ENCODE measurements around the gene QRSL1. TPM values are rescaled to one million over a fixed set of nuclear protein-coding genes. Genes with fewer than 3 reads are reported as not detected.

The QRSL1 gene
- total and polyA plus RNA-seq, 10 of the 15 experiments (the other 5 are each of a cell fraction or from before 2014, with no cell fraction given): 11.9 to 23.5 (median 15.5) TPM

GRCh38 chr6:106623039-106623438, 6.3 kb upstream of the QRSL1 start:
- WGBS (ENCODE audit: insufficient coverage, insufficient replicate concordance, low lambda C conversion rate, missing lambda C conversion rate): 5% methylated on average over 1 of the region's 1 CpG

More at GRCh38 chr6:106623039-106623438, 6.3 kb upstream of the QRSL1 start:
- RAD21 ChIA-PET (ENCODE audit: unreplicated experiment): no interaction called here
- intact Hi-C loops (cut with micrococcal nuclease; ENCODE audit: unreplicated experiment): no loop called here
- H3K9me3 ChIP-seq (replicated peaks; ENCODE audit: control insufficient read depth, insufficient read depth, low read length): no peaks in the 10 kb centered on the region
- BruUV-seq (replicated peaks): no TSS peak
- FAIRE-seq (no peak), ATAC-seq (no peak), DNase-seq (ENCODE audit: low read depth, low spot score) (no peak)
- H3K4me1 ChIP-seq (ENCODE audit: control insufficient read depth, insufficient read depth, low read length): peaks cover 12% of the 10 kb centered on the region; the same call in 1 of the 2 replicates
- in situ Hi-C loops (cut with MboI): no loop called here
- POLR2A ChIA-PET: no interaction called here
- no peaks in the 10 kb centered on the region for H3K27me3 ChIP-seq (replicated peaks in 1 of 2; ENCODE audit: control insufficient read depth in 2 of 2, insufficient read depth in 2 of 2, low read length in 1 of 2)
- SMC1A ChIA-PET (ENCODE audit: uncharacterized antibody, unreplicated experiment): interaction anchor here (1.0 kb wide), 1 partner anchor 10 kb away, joined by 3 read pairs; no protein-coding TSS in a partner anchor
- H3K27ac ChIP-seq (ENCODE audit: control insufficient read depth, insufficient read depth): no peak overlapping the region
- peaks cover 2% of the 10 kb centered on the region for H3K79me2 ChIP-seq (ENCODE audit: control insufficient read depth, insufficient read depth, low read length)
- H4K20me1 ChIP-seq (ENCODE audit: control insufficient read depth, insufficient read depth): no peaks in the 10 kb centered on the region
- TF ChIP-seq EZH2 (IDR thresholded peaks at IDR 0.05; ENCODE audit: borderline replicate concordance, control insufficient read depth, low read depth, low read length) (no peak), ZNF622 (IDR thresholded peaks at IDR 0.05) (no peak), PAX8 (IDR thresholded peaks at IDR 0.05) (no peak), SUPT20H (IDR thresholded peaks at IDR 0.05; ENCODE audit: borderline replicate concordance, control insufficient read depth, low read depth, low read length) (no peak), RB1 (IDR thresholded peaks at IDR 0.05; ENCODE audit: borderline replicate concordance) (no peak), FOS (IDR thresholded peaks at IDR 0.05; ENCODE audit: borderline replicate concordance, extremely low read depth, insufficient read length) (no peak)
- TF ChIP-seq, protein P1, sequence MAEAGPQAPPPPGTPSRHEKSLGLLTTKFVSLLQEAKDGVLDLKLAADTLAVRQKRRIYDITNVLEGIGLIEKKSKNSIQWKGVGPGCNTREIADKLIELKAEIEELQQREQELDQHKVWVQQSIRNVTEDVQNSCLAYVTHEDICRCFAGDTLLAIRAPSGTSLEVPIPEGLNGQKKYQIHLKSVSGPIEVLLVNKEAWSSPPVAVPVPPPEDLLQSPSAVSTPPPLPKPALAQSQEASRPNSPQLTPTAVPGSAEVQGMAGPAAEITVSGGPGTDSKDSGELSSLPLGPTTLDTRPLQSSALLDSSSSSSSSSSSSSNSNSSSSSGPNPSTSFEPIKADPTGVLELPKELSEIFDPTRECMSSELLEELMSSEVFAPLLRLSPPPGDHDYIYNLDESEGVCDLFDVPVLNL (IDR thresholded peaks at IDR 0.05; ENCODE audit: low read depth, low read length): no peak
- TF ChIP-seq, protein P2, sequence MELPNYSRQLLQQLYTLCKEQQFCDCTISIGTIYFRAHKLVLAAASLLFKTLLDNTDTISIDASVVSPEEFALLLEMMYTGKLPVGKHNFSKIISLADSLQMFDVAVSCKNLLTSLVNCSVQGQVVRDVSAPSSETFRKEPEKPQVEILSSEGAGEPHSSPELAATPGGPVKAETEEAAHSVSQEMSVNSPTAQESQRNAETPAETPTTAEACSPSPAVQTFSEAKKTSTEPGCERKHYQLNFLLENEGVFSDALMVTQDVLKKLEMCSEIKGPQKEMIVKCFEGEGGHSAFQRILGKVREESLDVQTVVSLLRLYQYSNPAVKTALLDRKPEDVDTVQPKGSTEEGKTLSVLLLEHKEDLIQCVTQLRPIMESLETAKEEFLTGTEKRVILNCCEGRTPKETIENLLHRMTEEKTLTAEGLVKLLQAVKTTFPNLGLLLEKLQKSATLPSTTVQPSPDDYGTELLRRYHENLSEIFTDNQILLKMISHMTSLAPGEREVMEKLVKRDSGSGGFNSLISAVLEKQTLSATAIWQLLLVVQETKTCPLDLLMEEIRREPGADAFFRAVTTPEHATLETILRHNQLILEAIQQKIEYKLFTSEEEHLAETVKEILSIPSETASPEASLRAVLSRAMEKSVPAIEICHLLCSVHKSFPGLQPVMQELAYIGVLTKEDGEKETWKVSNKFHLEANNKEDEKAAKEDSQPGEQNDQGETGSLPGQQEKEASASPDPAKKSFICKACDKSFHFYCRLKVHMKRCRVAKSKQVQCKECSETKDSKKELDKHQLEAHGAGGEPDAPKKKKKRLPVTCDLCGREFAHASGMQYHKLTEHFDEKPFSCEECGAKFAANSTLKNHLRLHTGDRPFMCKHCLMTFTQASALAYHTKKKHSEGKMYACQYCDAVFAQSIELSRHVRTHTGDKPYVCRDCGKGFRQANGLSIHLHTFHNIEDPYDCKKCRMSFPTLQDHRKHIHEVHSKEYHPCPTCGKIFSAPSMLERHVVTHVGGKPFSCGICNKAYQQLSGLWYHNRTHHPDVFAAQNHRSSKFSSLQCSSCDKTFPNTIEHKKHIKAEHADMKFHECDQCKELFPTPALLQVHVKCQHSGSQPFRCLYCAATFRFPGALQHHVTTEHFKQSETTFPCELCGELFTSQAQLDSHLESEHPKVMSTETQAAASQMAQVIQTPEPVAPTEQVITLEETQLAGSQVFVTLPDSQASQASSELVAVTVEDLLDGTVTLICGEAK (IDR thresholded peaks at IDR 0.05; ENCODE audit: borderline replicate concordance): no peak
- no peaks in the 10 kb centered on the region for H3K36me3 ChIP-seq (ENCODE audit: control insufficient read depth in 2 of 2, insufficient read depth in 2 of 2, low read length in 1 of 2)
- no peak overlapping the region for H3K4me2 ChIP-seq (ENCODE audit: control insufficient read depth, insufficient read depth)
- H3K9ac ChIP-seq (ENCODE audit: control insufficient read depth, insufficient read depth, low read length): no peak overlapping the region
- CTCF ChIA-PET: interaction anchor here (1.0 to 1.5 kb wide), 3 partner anchors 12 to 291 kb away, joined by 3 to 5 read pairs (median 5); no protein-coding TSS in a partner anchor
- no peak overlapping the region for H3K4me3 ChIP-seq
- H2AFZ ChIP-seq (ENCODE audit: control insufficient read depth, low read depth, low read length): no peak overlapping the region

Data from GM12878 (cell line).